ENCODE measurements around the gene LTF.

The LTF gene

GRCh38 chr3:46490338-46491084 lies 25.8 kb upstream of the LTF start:
- FAIRE-seq, result no peak

- FAIRE-seq, result no peak
Observed at GRCh38 chr3:46489875-46490274, 25.2 kb upstream of the LTF start.

DNA sequence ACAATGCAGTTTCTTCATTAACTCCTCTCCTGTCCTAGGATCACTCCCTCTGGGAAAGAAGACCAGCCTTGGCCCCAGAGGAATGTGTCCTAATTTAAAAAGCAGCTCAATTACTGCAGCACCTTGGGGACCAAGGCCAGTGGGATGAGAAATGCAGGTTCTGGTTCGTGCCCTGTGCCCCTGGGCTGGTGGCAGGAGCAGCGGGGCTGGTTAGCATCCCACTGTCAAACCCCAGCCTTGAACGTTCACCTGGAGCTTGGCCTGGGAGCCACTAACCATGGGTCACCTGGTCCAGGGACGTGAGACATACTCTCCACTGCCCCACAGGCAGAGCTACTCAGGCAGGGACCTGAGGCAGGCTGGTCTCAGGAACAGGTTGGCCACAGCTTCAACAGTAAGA lies 24.7 kb upstream of the LTF start:
- no peak for FAIRE-seq

- no peak for FAIRE-seq
Observed at GRCh38 chr3:46488735-46489361, 24.1 kb upstream of the LTF start.

GRCh38 chr3:46485779-46486175 lies 21.1 kb upstream of the LTF start:
- FAIRE-seq, result no peak

DNA sequence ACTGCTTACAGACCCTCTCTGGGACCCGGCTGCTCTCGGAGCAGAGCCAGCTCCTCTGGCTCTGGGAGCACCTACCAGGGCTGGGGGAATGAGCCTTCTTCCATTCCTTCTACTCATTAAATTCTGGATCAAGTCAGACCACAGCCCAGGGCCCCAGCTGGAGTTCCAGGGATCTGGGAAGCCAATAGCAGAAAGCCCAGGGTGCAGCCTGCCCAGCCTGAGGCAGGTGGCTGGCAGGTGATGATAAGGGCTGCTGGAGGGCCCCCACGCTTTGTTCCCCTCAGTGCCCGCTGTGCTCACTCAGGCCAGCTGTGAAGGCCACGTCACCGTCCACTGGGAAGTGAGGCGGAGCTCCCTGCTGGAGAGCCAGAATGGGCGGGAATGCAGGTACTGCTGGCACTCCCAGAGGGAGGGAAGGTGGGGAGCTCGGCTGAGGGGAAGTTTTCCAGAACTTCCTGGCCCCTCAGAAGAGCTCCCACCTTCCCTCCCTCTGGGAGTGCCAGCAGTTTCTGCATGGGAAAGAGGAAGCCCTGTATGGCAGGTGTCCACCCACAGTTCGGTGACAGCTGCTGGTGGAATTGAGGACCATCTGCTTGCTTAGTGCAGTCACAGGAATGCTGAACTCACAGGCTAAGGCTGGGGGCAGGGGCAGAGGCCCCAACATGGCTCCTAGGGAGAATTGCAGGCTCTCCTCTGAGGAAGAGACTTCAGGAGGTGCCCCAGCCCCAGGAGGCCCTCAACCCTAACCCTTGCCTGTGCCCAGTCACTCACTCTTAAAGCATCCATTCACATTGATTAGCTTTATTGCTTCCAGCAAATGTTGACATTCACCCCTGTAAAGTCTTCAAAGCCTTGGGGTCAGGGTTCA lies 20.4 kb upstream of the LTF start:
- no peak for FAIRE-seq

DNA sequence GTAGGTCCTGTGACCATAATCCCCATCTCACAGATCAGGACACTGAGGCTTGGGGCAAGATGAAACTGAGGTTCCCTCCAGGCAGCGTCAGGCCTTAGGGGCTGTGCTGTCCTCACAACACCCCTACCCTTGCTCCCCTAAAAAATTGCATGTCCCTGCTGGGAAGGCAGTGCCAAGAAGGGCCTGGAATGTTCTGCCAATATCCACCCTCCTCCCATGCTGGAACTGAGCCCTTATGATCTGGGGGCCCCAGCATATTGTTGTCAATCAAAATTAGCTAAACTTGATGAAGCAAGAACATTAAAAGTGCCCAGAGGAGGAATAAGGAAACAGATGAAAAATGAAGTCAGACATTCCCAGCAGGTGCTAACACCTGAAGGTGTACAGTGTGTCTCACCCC lies 19.7 kb upstream of the LTF start:
- no peak for FAIRE-seq

DNA sequence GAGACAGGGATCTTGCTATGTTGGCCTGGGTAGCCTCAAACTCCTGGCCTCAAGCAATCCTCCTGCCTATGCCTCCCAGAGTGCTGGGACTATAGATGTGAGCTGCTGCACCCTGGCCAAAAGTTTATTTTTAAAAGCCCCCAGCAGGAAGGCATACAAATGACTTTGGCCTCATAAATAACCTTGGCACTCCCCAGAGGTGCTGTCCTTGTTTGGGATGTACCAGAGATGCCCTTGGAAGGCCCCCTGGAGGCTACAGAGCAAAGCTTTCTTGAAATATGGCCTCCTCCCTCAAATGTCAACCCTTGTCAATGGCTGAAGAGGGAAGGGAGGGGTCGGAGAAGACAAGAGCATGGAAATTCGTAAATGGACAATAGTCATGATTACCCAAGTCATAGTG lies 19.1 kb upstream of the LTF start:
- FAIRE-seq, result no peak

- no peak for FAIRE-seq
Observed at GRCh38 chr3:46482632-46483350, 18.1 kb upstream of the LTF start.

GRCh38 chr3:46481636-46482035 lies 16.9 kb upstream of the LTF start:
- FAIRE-seq, result no peak

DNA sequence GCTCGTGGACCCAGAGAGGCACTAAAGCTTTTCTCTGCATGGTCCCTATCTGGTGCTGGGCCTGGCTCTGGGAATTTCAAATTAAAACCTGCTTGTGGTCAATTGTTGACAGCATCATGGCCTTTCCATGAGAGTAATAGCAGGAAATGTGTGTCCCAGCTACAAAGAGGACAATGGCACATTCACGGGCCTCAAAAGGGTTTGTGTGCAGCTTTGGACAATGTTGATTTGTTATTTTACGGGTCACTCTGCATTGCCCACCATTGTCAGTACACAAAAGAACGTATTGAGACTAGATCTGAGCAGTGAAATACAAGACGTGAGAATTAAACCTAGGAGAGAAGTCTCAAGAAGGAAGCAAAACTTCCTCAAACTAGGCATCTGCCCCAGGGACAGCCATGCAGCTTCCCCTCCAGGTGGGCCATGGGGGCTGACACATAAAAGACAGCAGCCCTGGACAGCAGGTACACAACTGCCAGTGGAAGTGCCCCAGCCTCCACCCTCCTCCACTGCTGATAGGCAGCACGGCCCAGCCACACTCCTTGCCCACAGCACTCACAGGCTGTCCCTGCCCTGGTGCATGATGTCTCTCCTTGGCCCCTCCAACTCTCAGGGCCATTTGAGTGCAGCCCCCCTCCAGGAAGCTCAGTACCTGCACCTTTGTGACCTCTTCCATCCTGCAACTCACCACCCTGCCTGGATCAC lies 15.9 kb upstream of the LTF start:
- FAIRE-seq, result no peak

- no peak for FAIRE-seq
Observed at GRCh38 chr3:46479696-46480095, 15.0 kb upstream of the LTF start.

DNA sequence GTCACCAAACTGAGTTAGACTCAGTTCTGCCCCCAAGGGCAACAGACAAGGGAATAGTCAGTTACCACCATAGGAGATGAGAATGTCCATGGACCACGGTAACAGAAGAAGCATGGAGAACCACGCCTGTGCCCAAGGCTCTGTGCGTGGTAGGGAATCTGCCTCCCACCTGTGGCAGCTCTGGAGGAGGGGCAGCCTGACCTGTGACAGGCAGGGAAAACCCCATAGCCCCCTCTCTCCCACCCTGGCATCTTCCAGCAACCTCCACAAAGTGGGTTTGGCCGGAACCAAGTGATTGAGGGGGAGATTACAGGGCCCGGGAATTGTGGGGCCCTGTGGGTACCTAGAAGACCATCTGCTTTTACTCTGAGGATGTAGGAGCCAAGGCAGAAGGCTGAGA lies 14.3 kb upstream of the LTF start:
- FAIRE-seq, result no peak

GRCh38 chr3:46478341-46478740 lies 13.6 kb upstream of the LTF start:
- FAIRE-seq, result no peak

- no peak for FAIRE-seq
Observed at GRCh38 chr3:46477756-46478155, 13.1 kb upstream of the LTF start.

- FAIRE-seq, result no peak
Observed at GRCh38 chr3:46477145-46477544, 12.4 kb upstream of the LTF start.

DNA sequence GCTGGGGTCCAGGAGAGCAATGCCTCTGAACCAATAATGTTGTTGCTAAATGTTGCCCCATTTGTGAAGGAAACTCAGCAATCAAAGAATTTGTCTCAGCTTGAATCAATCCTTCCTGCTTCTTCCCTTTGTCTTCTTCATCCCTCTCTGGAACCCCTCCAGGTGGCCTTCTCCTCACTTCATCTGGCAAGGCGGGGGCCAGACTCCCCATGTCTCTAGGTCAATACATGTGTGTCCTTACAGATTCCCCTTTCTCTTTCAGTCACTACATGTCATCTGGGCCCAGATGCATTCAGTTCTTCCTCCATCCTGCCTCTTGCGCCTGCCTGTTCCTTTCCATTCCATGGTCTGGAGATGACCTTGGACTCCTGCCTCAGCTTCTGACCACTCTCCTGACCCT lies 8.0 kb upstream of the LTF start:
- no peak for FAIRE-seq

GRCh38 chr3:46471371-46471914 lies 6.7 kb upstream of the LTF start:
- no peak for FAIRE-seq

DNA sequence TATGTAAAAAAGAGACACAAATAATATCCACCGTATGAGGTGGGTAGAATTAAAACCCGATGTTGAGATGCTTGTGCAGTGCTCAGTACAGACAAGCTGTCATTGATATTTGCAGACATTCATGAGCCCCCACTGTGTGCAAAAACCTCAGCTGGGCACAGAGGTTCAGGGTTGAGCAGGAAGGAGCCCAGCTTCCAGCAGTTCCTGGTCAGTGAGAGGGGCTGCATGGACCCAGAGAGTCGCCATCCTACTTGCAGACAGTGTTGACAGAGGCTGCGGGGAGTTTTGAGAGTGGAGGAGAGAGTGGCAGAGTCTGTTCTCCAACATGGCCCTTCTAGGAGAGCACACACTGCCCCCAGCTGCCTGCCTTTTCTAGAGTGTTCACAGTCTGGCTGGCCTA lies 6.1 kb upstream of the LTF start:
- FAIRE-seq, result no peak

DNA sequence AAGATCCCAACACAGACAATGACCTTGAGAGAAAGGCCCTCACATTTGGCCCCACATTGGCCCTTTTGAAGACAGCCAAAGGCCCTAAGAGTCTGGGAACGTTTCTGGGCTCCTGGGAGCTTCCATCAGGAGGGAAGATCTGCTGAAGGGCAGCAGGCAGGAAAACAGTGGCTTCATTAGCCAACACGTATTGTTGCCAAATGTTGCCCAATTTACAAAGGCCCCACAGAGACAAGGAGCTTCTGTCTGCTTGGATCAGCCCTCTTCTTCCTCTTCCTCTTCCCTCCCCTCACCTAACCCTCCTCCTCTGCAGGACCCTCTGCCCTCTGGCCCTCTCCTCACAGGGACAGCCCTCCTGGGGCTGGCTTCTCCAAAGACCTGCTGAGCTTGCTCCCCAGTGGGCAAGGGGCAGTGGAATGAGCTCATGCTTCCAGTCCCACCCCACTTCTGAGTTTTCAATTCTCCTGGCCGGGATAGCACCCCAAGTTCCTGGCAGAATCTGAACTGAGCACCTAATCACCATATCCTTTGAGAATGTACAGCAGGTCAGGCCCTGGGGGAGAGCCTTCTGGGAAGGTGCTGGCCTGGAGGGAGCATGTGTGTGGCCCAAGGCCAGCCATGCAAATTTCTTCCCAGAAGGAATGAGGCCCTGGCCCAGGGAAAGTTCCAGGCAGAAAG lies 5.1 kb upstream of the LTF start:
- FAIRE-seq, result no peak

DNA sequence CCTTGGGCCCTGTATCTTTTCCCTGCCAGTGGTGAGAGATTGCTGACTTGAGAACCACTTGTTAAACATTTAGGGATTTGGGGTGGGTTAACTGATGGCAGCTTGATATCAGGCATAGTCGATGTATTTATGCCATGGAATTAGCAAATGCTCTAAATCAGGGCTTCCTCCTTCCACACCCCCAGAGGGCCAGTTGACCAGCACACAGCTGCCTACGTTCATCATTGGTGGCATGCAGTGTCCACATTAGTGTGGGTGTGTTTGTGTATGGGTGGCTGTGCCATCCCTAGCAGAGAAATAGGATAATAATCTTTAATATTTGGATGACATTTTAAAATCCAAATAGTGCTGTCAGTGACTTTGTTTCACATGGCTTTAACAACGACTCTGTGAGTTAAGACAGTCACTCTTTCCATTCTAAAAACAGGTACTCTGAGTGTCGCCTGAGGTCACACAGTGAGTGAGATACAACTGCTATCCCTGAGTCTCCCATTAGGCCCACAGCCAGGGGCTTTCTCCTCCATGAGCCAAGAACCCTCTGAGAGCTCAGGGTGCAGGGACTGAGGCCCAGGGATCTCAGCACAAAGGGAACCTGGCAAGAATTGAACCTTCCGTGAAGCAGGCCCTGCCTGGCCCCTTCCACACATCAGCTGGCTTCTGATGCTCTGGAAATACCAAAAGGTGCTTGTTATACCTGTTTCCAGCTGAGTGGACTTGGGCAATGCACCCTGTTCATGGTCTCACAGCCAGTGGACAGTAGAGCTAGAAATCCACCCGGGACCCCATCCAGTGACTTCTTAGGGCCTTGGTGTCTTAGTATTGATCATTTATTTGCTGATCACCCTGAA lies 4.3 kb upstream of the LTF start:
- FAIRE-seq, result no peak
